Measurements from ENCODE around the gene ZNF621.

GRCh38 chr3:40581166-40581565 is 56.4 kb downstream of the ZNF621 start:
- TF ChIP-seq USF1 (IDR thresholded peaks at IDR 0.05), result no peak
- TF ChIP-seq CREB1 (IDR thresholded peaks at IDR 0.05; ENCODE audit: low read depth), result no peak
- TF ChIP-seq MAX (IDR thresholded peaks at IDR 0.05), result no peak
- TF ChIP-seq EGR1 (IDR thresholded peaks at IDR 0.05), result no peak
- no peak for TF ChIP-seq TAF1 (IDR thresholded peaks at IDR 0.05; ENCODE audit: low read depth)
